ENCODE results near the gene KRAS.
A peak's percentile ranks its signal among the peaks of the same experiment; 100 is the strongest.

KRAS gene

GRCh38 chr12:25278269-25278668 lies 27.5 kb upstream of the KRAS start:
- H3K27me3 ChIP-seq: no peaks in the 10 kb centered on the region
- peaks cover 9% of the 10 kb centered on the region for H3K4me1 ChIP-seq
- H3K4me2 ChIP-seq: no peak overlapping the region
- no peaks in the 10 kb centered on the region for H4K20me1 ChIP-seq
- H3K9ac ChIP-seq: no peak overlapping the region
- H3K27ac ChIP-seq: no peak overlapping the region
- no peak for TF ChIP-seq Cebpa-rat (IDR thresholded peaks at IDR 0.05)
- H3K9me3 ChIP-seq: no peaks in the 10 kb centered on the region
- no peaks in the 10 kb centered on the region for H3K36me3 ChIP-seq
- no peak overlapping the region for H3K4me3 ChIP-seq

GRCh38 chr12:25276199-25276937 lies 25.6 kb upstream of the KRAS start:
- Histone ChIP-seq H3K4me1 (peaks cover 15% of the 10 kb centered on the region), H3K36me3 (no peaks in the 10 kb centered on the region), H3K27me3 (no peaks in the 10 kb centered on the region), H3K9ac (no peak overlapping the region), H3K27ac (no peak overlapping the region), H3K4me3 (no peak overlapping the region), H3K4me2 (no peak overlapping the region), H4K20me1 (no peaks in the 10 kb centered on the region), H3K9me3 (no peaks in the 10 kb centered on the region)
- no peak for TF ChIP-seq Cebpa-rat (IDR thresholded peaks at IDR 0.05)

GRCh38 chr12:25271486-25272098 lies 20.9 kb upstream of the KRAS start:
- H4K20me1 ChIP-seq: no peaks in the 10 kb centered on the region
- no peak for TF ChIP-seq Cebpa-rat (IDR thresholded peaks at IDR 0.05)
- H3K27ac ChIP-seq: no peak overlapping the region
- H3K9me3 ChIP-seq: no peaks in the 10 kb centered on the region
- H3K4me1 ChIP-seq: peaks cover 23% of the 10 kb centered on the region
- H3K4me3 ChIP-seq: no peak overlapping the region
- no peaks in the 10 kb centered on the region for H3K27me3 ChIP-seq
- H3K4me2 ChIP-seq: peak overlapping the region; percentile 21; the same call in 1 of the 2 replicates
- no peaks in the 10 kb centered on the region for H3K36me3 ChIP-seq
- no peak overlapping the region for H3K9ac ChIP-seq

- Histone ChIP-seq H3K9ac (no peak overlapping the region), H4K20me1 (no peaks in the 10 kb centered on the region), H3K27ac (no peak overlapping the region), H3K36me3 (no peaks in the 10 kb centered on the region), H3K4me3 (no peak overlapping the region), H3K4me2 (peak overlapping the region; percentile 29), H3K27me3 (no peaks in the 10 kb centered on the region), H3K4me1 (peaks cover 23% of the 10 kb centered on the region), H3K9me3 (no peaks in the 10 kb centered on the region)
- TF ChIP-seq Cebpa-rat (IDR thresholded peaks at IDR 0.05): no peak
These were observed 19.0 kb upstream of the KRAS start for GRCh38 chr12:25269701-25270100.

- Histone ChIP-seq H3K27me3 (no peaks in the 10 kb centered on the region), H3K4me2 (no peak overlapping the region), H3K9ac (no peak overlapping the region), H3K36me3 (no peaks in the 10 kb centered on the region), H4K20me1 (no peaks in the 10 kb centered on the region), H3K4me1 (peaks cover 25% of the 10 kb centered on the region), H3K4me3 (no peak overlapping the region), H3K27ac (no peak overlapping the region), H3K9me3 (no peaks in the 10 kb centered on the region)
- no peak for TF ChIP-seq Cebpa-rat (IDR thresholded peaks at IDR 0.05)
These were observed 15.8 kb upstream of the KRAS start for GRCh38 chr12:25266497-25266896.

GRCh38 chr12:25264862-25265261 lies 14.1 kb upstream of the KRAS start:
- Histone ChIP-seq H3K4me3 (no peak overlapping the region), H3K27ac (no peak overlapping the region), H3K9ac (no peak overlapping the region), H4K20me1 (no peaks in the 10 kb centered on the region), H3K36me3 (no peaks in the 10 kb centered on the region), H3K4me1 (peaks cover 17% of the 10 kb centered on the region), H3K27me3 (no peaks in the 10 kb centered on the region), H3K4me2 (no peak overlapping the region), H3K9me3 (no peaks in the 10 kb centered on the region)
- no peak for TF ChIP-seq Cebpa-rat (IDR thresholded peaks at IDR 0.05)

GRCh38 chr12:25264114-25264513 lies 13.4 kb upstream of the KRAS start:
- no peaks in the 10 kb centered on the region for H3K9me3 ChIP-seq
- no peak for TF ChIP-seq Cebpa-rat (IDR thresholded peaks at IDR 0.05)
- no peak overlapping the region for H3K27ac ChIP-seq
- no peaks in the 10 kb centered on the region for H3K36me3 ChIP-seq
- peaks cover 10% of the 10 kb centered on the region; the same call in 1 of the 2 replicates for H3K4me1 ChIP-seq
- H3K9ac ChIP-seq: no peak overlapping the region
- peak overlapping the region; percentile 23; the same call in 1 of the 2 replicates for H3K4me2 ChIP-seq
- no peaks in the 10 kb centered on the region for H4K20me1 ChIP-seq
- H3K4me3 ChIP-seq: no peak overlapping the region
- H3K27me3 ChIP-seq: no peaks in the 10 kb centered on the region

GRCh38 chr12:25263594-25263993 lies 12.9 kb upstream of the KRAS start:
- peak overlapping the region; percentile 23; the same call in 1 of the 2 replicates for H3K4me2 ChIP-seq
- TF ChIP-seq Cebpa-rat (IDR thresholded peaks at IDR 0.05): no peak
- no peaks in the 10 kb centered on the region for H4K20me1 ChIP-seq
- H3K36me3 ChIP-seq: no peaks in the 10 kb centered on the region
- H3K9ac ChIP-seq: no peak overlapping the region
- H3K4me3 ChIP-seq: no peak overlapping the region
- no peaks in the 10 kb centered on the region for H3K27me3 ChIP-seq
- peaks cover 10% of the 10 kb centered on the region; the same call in 1 of the 2 replicates for H3K4me1 ChIP-seq
- no peak overlapping the region for H3K27ac ChIP-seq
- H3K9me3 ChIP-seq: no peaks in the 10 kb centered on the region

GRCh38 chr12:25262389-25263074 lies 11.8 kb upstream of the KRAS start:
- H3K27me3 ChIP-seq: no peaks in the 10 kb centered on the region
- no peak overlapping the region for H3K27ac ChIP-seq
- no peaks in the 10 kb centered on the region for H4K20me1 ChIP-seq
- H3K4me1 ChIP-seq: peaks cover 10% of the 10 kb centered on the region; the same call in 1 of the 2 replicates
- no peak for TF ChIP-seq Cebpa-rat (IDR thresholded peaks at IDR 0.05)
- no peaks in the 10 kb centered on the region for H3K9me3 ChIP-seq
- no peaks in the 10 kb centered on the region for H3K36me3 ChIP-seq
- H3K4me2 ChIP-seq: no peak overlapping the region
- H3K4me3 ChIP-seq: no peak overlapping the region
- H3K9ac ChIP-seq: no peak overlapping the region
